GM21529 (cell line): ENCODE data around the gene CDKAL1.
"Not testable (repeated sequence)": the region's sequence is repeated elsewhere in the genome, so short reads cannot be mapped to it uniquely, and the experiment has no call there.

Experiments
- ATAC-seq: cut with Tn5 transposase; IDR thresholded peaks from one replicate; pipeline ENCODE4 v1.9.1; 2021; ENCODE audit not compliant: unreplicated experiment

The CDKAL1 gene

DNA sequence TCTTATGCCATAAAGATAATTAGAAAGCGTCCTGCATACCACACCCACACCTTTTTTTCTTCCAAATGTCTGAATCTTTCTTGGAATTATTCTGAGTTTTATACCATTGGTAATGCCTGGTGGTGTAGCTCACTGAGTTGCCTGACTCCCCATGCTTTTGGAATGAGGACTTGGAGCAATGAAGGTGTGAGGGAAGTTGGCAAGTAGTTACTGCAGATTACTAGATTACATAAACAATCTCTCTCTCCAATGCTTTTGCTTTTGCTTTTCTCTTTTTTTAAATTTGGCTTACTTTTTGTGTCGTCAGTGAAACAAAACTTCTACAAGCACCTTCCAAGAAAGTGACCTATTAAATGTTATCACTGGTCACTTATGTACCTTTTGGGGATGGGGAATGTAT lies 653.2 kb downstream of the CDKAL1 start:
- ATAC-seq, result no peak

DNA sequence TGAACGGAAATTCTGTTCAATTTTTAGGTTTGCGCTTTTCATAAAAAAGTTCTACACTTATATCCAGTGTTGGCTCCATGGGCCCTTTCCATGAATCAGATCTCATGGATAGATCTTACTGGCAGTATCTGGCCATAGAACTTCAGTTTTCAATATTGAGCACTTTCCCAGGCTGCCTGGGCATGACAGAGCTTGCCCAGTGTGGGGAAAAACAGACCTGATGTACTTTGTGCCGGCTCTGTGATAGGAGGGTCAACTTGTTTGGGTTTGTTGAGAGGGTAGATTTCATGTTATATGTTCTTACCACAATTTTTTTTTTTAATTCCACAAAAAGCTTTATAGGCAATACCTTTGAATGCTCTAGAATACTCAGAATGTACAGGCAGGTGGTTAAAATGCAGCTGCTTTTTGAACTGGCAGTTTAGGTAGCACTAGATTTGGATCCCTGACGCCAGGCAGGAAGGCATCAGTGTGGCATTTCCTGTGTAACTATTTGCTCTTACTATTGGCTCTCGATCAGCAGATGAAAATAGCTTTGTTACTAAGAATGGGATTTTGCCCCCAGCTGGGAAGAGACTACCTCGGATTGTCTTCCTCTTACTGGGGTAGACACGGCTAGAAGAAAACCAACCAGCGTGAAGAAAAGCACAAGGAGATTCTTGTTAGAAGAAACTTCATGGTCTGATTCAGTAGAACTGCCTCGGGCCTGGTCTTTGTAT lies 654.4 kb downstream of the CDKAL1 start:
- peak; percentile 54 for ATAC-seq

DNA sequence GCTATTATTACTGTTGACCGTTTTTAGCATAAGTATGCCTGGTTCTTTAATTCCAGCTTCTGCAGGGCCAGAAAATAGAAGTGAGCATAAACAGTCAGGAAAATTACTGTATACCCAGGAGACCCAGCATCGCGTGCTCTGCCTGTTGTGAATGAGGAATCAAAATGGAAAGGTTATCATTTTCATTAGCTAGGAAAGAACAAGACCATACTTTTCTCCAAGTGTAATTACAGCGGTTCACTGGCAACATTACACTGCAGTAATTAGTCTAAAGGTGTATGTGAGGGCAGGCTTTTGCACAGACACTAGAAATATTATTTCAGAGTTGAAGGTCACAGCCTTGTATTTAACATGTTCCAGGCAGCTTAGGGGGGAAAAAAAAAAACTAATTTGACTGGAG lies 655.5 kb downstream of the CDKAL1 start:
- no peak for ATAC-seq

DNA sequence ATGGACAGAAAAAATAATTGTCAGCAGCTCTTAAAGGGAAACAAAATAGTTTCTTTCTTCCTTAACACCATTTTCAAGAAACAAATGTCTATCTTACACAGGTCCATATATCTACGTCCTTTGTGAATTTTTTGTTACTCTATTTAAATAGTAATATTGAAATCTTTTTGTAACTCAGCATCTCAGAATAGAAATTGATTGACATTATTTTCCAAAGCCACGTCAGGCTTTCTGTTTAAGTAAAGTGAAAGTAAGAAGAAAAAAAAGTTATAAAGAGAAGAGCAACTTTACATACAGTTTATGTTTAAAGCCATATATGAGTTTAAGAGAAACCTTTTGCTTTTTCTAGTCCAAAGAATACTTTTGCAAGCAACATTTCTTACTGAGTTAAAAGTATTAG lies 656.4 kb downstream of the CDKAL1 start:
- no peak for ATAC-seq

DNA sequence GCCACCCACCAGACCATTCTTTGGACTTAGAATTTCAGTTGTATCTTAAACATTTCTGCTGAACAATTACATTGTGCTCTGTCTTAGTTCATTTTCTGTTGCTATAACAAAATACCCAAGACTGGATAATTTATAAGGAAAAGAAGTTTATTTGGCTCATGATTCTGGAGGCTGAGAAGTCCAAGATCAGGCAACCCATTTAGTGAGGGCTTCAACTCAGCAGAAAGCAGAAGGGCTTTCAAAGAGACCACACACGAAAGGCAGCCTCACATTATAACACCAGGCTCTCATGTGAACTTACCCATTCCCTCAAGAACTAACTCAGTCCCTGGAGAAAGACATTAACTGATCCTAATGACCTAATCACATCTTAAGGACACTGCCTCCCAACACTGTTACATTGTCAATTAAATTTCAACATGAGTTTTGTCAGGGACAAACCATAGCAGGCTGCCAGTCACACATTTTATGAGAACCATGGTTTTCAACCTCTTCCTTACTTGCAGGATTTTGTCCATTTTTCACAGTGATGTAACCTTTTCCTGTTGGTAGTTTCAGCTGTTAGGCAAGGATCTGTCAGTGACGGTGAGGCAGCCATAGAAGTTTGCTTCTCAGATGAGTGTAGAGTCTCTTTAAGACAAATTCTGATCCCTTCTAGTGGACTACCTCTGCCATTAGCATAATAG lies 659.7 kb downstream of the CDKAL1 start:
- ATAC-seq, result no peak

DNA sequence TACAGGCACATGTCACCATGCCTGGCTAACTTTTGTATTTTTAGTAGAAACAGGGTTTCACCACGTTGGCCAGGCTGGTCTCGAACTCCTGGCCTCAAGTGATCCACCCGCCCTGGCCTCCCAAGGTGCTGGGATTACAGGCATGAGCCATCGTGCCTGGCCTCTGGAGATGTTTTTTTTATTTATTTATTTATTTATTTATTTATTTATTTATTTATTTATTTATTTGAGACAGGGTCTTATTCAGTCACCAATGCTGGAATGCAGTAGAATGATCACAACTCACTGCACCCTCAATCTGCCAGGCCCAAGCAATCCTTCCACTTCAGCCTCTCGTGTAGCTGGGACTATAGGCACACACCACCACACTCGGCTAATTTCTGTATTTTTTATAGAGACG lies 661.0 kb downstream of the CDKAL1 start:
- ATAC-seq, result not testable (repeated sequence)

DNA sequence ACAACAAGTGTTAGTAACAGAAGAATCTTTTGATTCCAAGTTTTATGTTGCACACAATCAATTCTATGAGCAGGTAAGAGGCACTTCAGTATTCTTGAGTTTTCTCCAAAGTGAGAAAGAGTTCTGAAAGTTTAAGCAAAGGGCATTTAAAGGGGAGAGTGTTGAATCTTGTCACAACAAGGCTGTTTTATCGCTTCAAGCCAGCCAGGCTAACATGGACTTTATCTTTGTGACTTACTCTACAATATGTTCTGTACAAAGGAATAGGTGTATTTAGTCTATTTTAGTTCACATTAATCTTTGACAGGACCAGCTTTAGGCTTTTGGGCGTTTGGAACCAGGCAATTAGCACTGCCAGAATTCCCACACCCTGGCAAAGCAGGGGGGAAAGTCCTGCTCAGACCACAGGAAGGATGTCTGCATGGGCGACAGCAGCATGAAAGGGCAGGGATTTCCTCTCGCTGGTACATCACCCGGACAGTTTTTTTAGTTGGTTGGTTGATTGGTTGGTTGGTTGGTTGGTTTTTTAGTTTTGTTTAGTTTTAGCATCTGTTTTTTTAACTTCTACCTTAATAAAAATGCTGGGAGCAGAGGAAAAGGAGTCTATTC lies 663.9 kb downstream of the CDKAL1 start:
- no peak for ATAC-seq

DNA sequence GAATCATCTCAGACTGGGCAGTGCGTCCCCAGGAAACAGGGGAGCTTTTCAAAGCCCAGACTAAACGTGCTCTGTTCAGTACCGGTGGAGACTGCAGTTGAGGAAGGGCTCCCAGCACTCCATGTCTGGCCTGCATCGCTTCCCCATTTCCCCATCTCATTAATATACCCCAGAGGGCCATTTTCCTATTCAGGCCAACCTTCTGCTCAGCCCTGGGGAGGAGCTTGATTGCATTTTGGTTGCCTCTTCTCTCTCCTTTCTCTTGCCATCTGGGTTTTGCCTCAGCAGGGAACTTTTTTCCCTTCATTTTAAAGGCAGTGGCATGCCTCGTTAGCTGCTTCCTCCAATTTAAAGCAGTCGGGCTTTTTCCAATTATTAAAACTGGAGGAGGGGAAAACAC lies 665.0 kb downstream of the CDKAL1 start:
- ATAC-seq, result no peak

DNA sequence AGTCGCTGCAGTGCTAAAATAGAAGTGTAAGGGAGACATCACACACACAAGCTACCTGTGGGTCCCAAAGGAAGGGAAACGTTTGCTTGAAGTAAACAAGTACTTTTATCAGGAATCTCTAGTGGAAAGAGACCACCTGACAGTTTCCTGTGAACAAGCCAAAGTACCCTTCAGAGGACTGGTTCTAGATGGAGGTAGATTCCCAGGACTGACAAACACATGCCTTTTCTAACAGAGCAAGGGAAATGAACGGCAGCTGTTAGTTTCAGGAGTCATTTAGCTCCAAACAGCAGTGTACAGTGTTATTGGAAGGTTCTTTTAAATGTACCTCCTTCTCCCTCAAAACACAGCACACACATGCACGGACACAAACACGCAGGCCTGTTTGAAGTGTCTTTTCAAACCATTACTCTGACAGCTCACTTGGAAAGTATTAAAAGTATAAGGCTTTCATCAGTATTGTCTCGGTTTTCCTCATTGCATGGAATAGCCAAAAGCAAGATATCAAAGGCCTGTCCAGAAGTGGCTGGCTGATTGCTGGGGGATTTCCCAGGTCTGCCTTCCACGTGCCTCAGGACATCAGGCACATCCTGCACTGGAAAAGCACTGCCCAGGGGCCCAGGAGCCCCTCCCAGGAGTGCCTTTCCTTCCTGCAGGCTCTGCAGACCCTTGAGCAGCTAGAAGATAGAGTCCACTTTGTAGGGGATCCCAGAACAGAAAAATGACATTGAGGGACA lies 666.0 kb downstream of the CDKAL1 start:
- peak; percentile 44 for ATAC-seq

DNA sequence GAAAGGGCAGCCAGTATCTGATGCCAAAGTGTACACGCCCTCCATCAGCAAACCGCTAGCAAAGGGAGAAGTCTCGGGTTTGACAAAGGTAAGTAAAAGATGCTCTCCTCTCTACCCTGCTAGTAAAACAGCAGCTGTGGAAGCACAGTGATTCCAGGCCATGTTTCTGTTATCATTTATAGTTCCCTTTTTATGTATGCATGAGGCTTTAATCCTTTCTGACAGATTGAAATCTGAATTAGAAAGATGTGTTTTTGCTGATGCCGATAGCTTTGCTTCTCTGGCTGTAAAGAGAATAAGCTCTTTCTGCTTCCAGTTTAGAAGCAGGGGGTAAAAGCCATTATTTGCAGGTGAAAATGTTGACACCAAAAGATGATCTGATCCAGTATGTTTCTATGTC lies 666.9 kb downstream of the CDKAL1 start:
- ATAC-seq, result no peak

DNA sequence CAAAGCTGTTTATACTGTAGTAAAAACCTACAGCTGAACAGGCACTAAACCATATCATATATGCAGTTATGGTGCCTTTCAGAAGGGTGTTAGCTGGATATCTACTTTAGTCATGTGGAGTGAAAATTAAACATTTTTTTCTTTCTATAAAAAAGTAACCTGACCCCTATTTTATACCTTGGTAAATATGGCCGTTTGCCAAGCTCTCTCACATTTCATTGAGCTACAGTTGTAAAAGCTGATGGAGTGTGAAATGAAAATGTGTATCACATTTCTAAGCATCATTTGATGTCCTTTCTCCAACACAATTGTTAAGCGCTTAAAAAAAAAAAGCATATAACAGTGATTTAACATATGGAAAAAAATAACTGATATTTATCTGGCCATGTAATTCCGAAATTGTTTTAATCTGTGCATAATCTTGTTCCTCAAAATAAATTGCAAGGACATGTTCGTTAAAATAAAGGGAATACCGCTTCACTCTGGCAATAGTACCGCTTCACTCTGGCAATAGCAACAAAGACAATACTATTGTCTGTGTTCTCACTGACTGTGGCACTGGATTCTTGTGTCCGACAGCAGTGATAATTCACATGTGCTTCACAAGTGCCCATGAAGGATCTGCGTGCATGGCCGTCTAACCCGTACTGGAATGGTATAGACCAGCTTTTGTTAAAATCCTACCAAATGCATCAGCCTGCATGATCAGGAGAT lies 667.5 kb downstream of the CDKAL1 start:
- ATAC-seq, result no peak

DNA sequence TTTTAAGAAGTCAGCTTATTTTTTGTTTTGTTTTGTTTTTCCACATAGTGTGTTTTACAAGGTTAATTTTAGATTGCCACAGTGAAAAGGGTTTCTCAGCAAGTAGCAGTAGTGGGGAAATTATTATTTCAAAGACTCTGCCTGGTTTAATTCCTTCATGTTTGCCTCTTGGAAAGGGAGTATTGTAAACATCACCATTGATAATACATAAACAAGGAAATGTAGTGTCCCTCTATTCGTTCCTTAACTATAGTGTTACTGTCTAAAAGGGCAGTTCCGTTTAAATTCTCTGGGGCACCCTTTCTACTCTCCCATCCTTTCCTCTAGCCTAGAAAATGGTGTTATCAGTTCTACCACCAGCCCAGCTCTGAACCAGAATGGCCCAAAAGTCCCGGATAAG lies 668.3 kb downstream of the CDKAL1 start:
- ATAC-seq, result no peak

DNA sequence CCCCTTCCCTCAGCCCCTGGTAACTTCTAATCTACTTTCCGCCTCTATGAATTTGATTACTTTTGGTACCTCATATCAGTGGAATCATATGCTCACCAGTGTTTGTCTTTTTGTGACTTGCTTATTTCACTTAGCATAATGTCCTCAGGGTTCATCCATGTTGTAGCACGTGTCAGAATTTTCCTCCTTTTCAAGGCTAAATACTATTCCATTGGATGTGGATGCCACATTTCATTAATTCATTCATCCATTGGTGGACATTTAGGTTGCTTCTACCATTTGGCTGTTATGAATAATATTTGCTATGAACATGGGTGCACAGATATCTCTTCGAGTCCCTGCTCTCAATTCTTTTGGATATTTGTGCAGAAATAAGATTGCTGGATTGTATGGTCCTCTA lies 670.7 kb downstream of the CDKAL1 start:
- no peak for ATAC-seq

DNA sequence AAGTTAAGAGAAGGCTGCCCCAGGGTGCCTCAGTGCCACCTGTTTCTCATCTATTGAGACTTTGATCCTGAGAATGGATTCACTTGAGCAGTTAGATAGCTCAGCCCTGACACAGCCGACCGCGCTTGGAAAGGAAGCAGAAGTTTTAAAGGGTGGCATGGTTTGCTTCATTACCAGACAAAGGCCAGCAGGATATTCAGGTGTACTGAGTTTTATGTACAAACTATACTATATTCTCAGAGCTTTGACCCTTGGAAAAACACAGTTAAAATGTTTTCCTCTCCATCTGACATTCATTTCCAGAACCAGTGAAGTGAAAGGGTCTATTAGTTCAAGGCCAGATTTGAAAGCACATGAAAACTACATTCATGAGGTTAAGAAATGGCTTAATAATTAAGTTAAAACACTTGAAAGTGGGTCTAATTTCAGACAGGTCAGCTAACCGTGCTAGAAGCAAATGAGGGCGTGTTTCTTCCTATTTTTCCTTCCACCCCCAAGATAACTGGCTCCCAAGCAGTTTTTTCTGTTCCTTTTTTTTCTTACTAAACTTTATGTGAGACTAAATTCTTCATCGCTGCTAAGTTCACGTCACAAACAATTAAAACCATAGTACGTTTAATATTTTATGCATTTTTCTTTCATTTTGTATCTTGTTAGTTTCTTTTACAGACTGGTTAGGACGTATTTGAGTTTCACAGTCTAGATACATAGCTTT lies 674.0 kb downstream of the CDKAL1 start:
- ATAC-seq, result peak; percentile 39

DNA sequence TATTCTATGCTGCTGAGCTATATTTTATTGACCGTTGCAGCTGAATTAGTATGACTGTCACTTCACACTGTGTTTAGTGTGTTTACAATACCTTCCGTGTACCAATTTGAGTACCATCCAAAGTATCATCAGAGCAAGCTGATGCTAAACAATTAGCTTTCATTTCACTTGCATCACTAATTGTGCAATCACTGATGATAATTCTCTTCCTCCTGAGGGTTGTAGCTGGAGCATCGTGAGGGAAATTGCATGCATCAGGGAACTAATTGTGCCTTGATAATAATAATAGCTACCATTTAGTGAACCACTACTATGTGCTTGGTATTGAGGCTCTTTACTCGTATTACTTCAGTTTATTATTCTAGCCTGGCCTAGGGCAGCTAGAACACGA lies 674.5 kb downstream of the CDKAL1 start:
- ATAC-seq, result no peak

DNA sequence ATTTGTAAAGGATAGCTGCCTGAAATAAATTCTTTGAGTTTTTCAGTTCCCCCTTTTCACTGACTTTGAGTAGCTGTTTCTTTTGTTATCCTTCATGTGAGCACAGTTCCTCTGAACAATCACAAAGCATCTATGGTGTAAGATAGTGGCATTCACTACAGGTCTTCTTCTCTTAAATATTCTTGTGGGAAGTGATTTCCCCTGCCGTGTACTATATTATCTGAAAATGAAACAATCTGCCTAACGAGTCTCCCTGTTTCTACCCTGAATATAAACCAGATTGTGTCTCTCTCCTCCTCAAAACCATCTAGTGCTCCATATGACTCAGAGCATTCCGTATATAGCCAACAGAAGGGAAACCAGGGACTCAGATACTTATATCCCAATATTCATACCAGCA lies 679.2 kb downstream of the CDKAL1 start:
- ATAC-seq, result peak; percentile 70

DNA sequence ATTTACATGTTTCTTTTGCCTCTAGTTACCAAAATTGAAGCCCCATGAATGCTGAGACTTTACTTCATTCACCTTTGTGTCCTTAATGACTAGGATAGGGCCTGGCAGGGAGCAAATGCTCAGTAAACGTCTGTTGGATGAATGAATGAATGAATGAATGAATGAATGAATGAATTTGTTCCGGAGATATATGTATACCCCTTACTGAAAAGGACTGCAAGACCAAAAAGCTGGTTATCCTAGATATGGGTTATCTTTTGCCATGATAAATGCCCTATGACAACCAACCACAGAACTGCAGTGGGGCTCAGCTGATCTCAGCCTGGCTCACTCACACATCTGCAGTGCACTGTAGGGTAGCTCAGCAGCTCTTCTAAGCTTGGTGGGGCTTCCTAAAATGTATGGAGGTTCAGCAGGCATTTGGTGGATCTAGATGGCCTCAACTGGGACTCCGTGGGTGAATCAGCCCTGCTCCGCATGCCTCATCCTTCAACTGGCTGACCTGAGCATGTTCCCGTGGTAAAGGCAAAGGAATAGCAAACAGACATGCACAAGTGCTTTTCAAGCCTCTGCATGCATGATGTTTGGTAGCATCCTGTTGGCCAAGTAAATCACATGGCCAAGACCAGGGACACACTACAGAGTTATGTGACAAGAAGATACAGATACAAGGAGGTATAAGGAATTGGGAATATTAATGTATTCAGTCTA lies 680.6 kb downstream of the CDKAL1 start:
- ATAC-seq, result no peak

DNA sequence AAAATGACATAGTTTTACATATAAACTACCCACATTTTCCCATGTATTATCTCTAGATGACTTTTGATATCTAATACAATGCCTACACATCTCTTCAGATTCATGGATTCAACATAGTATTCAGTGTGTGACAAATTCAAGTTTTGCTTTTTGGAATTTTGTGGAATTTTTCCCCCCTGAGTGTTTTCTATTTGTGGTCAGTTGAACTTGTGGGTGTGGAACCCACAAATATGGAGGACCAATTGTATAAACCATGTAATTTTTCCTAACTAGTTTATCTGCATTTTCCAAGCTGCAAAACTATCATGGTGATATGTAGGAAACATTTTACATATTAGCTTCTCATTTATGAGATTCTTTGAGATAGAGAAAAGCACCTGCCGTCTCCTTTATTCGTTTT lies 685.0 kb downstream of the CDKAL1 start:
- no peak for ATAC-seq

DNA sequence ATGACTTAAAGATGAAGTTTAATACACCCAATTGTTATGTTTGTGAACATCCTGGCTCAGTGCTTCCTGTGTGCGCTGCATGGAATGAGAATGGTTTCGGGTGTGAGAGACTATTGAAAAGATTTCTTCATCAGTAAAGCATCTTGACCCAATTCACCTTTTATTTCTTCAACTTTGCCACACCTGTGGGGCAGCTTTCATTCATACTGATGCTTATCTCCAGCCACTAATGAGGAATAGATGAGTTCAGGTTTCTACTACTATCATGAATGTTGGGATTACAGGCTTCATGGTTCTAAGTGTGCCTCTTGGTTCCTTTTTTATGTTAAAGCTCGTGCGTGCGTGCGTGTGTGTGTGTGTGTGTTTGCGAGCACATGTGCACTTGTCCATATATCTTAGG lies 685.6 kb downstream of the CDKAL1 start:
- ATAC-seq, result no peak
